Measurements from ENCODE around the gene STXBP6.
"Not testable (repeated sequence)": the region's sequence is repeated elsewhere in the genome, so short reads cannot be mapped to it uniquely, and the experiment has no call there.

Gene STXBP6

GRCh38 chr14:24840204-24840893 is 209.6 kb downstream of the STXBP6 start:
- no peaks in the 10 kb centered on the region for H3K4me1 ChIP-seq (ENCODE audit: control insufficient read depth in 1 of 2, insufficient read depth in 1 of 2, low read depth in 1 of 2, low read length in 1 of 2)
- H3K9me3 ChIP-seq: no peaks in the 10 kb centered on the region
- no peaks in the 10 kb centered on the region for H3K27me3 ChIP-seq
- H3K27ac ChIP-seq: no peak overlapping the region
- no peak overlapping the region for H3K4me3 ChIP-seq (ENCODE audit: low read depth in 1 of 2, low read length in 1 of 2)
- TF ChIP-seq CTCF (IDR thresholded peaks at IDR 0.05): no peak
- no peaks in the 10 kb centered on the region for H3K36me3 ChIP-seq

GRCh38 chr14:24839617-24840203 is 210.2 kb downstream of the STXBP6 start:
- H3K9me3 ChIP-seq: no peaks in the 10 kb centered on the region
- no peaks in the 10 kb centered on the region for H3K27me3 ChIP-seq
- no peak for TF ChIP-seq CTCF (IDR thresholded peaks at IDR 0.05)
- H3K4me1 ChIP-seq (ENCODE audit: control insufficient read depth in 1 of 2, insufficient read depth in 1 of 2, low read depth in 1 of 2, low read length in 1 of 2): no peaks in the 10 kb centered on the region
- H3K27ac ChIP-seq: no peak overlapping the region
- no peaks in the 10 kb centered on the region for H3K36me3 ChIP-seq
- no peak overlapping the region for H3K4me3 ChIP-seq (ENCODE audit: low read depth in 1 of 2, low read length in 1 of 2)

GRCh38 chr14:24838945-24839616 is 210.9 kb downstream of the STXBP6 start:
- H3K4me3 ChIP-seq (ENCODE audit: low read depth in 1 of 2, low read length in 1 of 2): no peak overlapping the region
- no peak overlapping the region for H3K27ac ChIP-seq
- no peaks in the 10 kb centered on the region for H3K9me3 ChIP-seq
- no peaks in the 10 kb centered on the region for H3K36me3 ChIP-seq
- TF ChIP-seq CTCF (IDR thresholded peaks at IDR 0.05): no peak
- H3K27me3 ChIP-seq: no peaks in the 10 kb centered on the region
- no peaks in the 10 kb centered on the region for H3K4me1 ChIP-seq (ENCODE audit: control insufficient read depth in 1 of 2, insufficient read depth in 1 of 2, low read depth in 1 of 2, low read length in 1 of 2)

- H3K4me3 ChIP-seq (ENCODE audit: low read depth in 1 of 2, low read length in 1 of 2): no peak overlapping the region
- H3K27me3 ChIP-seq: no peaks in the 10 kb centered on the region
- no peaks in the 10 kb centered on the region for H3K9me3 ChIP-seq
- H3K36me3 ChIP-seq: no peaks in the 10 kb centered on the region
- H3K4me1 ChIP-seq (ENCODE audit: control insufficient read depth in 1 of 2, insufficient read depth in 1 of 2, low read depth in 1 of 2, low read length in 1 of 2): no peaks in the 10 kb centered on the region
- H3K27ac ChIP-seq: no peak overlapping the region
- TF ChIP-seq CTCF (IDR thresholded peaks at IDR 0.05): no peak
Measured at GRCh38 chr14:24837280-24838046, 212.5 kb downstream of the STXBP6 start.

DNA sequence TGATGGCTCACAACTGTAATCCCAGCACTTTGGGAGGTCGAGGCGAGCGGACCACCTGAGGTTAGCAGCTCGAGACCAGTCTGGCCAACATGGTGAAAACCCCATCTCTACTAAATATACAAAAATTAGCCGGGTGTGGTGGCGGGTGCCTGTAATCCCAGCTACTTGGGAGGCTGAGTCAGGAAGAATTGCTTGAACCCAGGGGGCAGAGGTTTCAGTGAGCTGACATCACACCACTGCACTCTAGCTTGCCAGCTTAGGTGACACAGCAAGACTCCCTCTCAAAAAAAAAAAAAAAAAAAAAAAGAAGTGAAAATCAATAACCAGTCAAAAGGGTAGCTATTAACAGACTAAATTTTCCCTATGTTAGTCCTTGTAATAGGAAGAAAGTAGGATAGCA is 213.6 kb downstream of the STXBP6 start:
- not testable (repeated sequence) for H3K4me1 ChIP-seq (ENCODE audit: control insufficient read depth in 1 of 2, insufficient read depth in 1 of 2, low read depth in 1 of 2, low read length in 1 of 2); H3K9me3 ChIP-seq; H3K27me3 ChIP-seq; H3K4me3 ChIP-seq (ENCODE audit: low read depth in 1 of 2, low read length in 1 of 2); H3K36me3 ChIP-seq; H3K27ac ChIP-seq

Measured in neutrophil (primary cell).